ENCODE measurements around the gene PLEKHA7.
A peak's percentile ranks its signal among the peaks of the same experiment; 100 is the strongest.

PLEKHA7 gene

GRCh38 chr11:16793009-16793408 lies 221.2 kb downstream of the PLEKHA7 start:
- no peak for DNase-seq

- no peak for DNase-seq
Observed at GRCh38 chr11:16792426-16792825, 221.8 kb downstream of the PLEKHA7 start.

GRCh38 chr11:16791191-16791961 lies 222.8 kb downstream of the PLEKHA7 start:
- DNase-seq = no peak

GRCh38 chr11:16790486-16791190 lies 223.6 kb downstream of the PLEKHA7 start:
- DNase-seq = no peak

- DNase-seq = no peak
Observed at GRCh38 chr11:16789560-16790485, 224.4 kb downstream of the PLEKHA7 start.

GRCh38 chr11:16789063-16789420 lies 225.2 kb downstream of the PLEKHA7 start:
- no peak for DNase-seq

GRCh38 chr11:16788141-16789062 lies 225.8 kb downstream of the PLEKHA7 start:
- DNase-seq = peak in 42 of 56 donors; percentile 4 to 81 (median 36)

- no peak for DNase-seq
Observed at GRCh38 chr11:16787035-16787742, 227.0 kb downstream of the PLEKHA7 start.

- DNase-seq = no peak
Observed at GRCh38 chr11:16786131-16786530, 228.1 kb downstream of the PLEKHA7 start.

GRCh38 chr11:16785520-16786128 lies 228.6 kb downstream of the PLEKHA7 start:
- peak in 52 of 56 donors; percentile 10 to 84 (median 46) for DNase-seq

GRCh38 chr11:16784666-16785065 lies 229.5 kb downstream of the PLEKHA7 start:
- no peak for DNase-seq

GRCh38 chr11:16784097-16784496 lies 230.1 kb downstream of the PLEKHA7 start:
- DNase-seq = no peak

GRCh38 chr11:16783321-16783801 lies 230.9 kb downstream of the PLEKHA7 start:
- DNase-seq = no peak

- DNase-seq = no peak
Observed at GRCh38 chr11:16781936-16782919, 232.0 kb downstream of the PLEKHA7 start.

GRCh38 chr11:16780698-16781550 lies 233.3 kb downstream of the PLEKHA7 start:
- DNase-seq = no peak

GRCh38 chr11:16780146-16780545 lies 234.1 kb downstream of the PLEKHA7 start:
- DNase-seq = no peak

- no peak for DNase-seq
Observed at GRCh38 chr11:16779436-16779835, 234.8 kb downstream of the PLEKHA7 start.
